ENCODE measurements around the gene CEP85L.

CEP85L gene

GRCh38 chr6:118618676-118619377, 32.6 kb downstream of the CEP85L start:
- DNase-seq: peak; percentile 67

- no peak for DNase-seq
These were observed 34.0 kb downstream of the CEP85L start for GRCh38 chr6:118617417-118617816.

GRCh38 chr6:118611334-118611733, 40.1 kb downstream of the CEP85L start:
- DNase-seq: no peak

- DNase-seq: no peak
These were observed 44.5 kb downstream of the CEP85L start for GRCh38 chr6:118606858-118607257.

- DNase-seq: no peak
These were observed 45.1 kb downstream of the CEP85L start for GRCh38 chr6:118606268-118606667.

GRCh38 chr6:118603372-118603771, 48.0 kb downstream of the CEP85L start:
- no peak for DNase-seq

GRCh38 chr6:118602300-118602699, 49.1 kb downstream of the CEP85L start:
- no peak for DNase-seq

GRCh38 chr6:118598324-118598723, 53.1 kb downstream of the CEP85L start:
- no peak for DNase-seq

- no peak for DNase-seq
These were observed 53.8 kb downstream of the CEP85L start for GRCh38 chr6:118597636-118598035.

- no peak for DNase-seq
These were observed 54.5 kb downstream of the CEP85L start for GRCh38 chr6:118596774-118597320.

GRCh38 chr6:118594877-118595276, 56.5 kb downstream of the CEP85L start:
- peak; percentile 11 for DNase-seq

- no peak for DNase-seq
These were observed 59.5 kb downstream of the CEP85L start for GRCh38 chr6:118591897-118592296.

- DNase-seq: no peak
These were observed 61.6 kb downstream of the CEP85L start for GRCh38 chr6:118589649-118590365.

- DNase-seq: no peak
These were observed 62.2 kb downstream of the CEP85L start for GRCh38 chr6:118589186-118589585.

GRCh38 chr6:118588626-118589025, 62.8 kb downstream of the CEP85L start:
- DNase-seq: no peak

GRCh38 chr6:118586746-118587485, 64.5 kb downstream of the CEP85L start:
- no peak for DNase-seq

GRCh38 chr6:118584911-118585310, 66.5 kb downstream of the CEP85L start:
- no peak for DNase-seq

- DNase-seq: peak; percentile 82
These were observed 69.9 kb downstream of the CEP85L start for GRCh38 chr6:118581489-118581959.

- peak; percentile 70 for DNase-seq
These were observed 70.6 kb downstream of the CEP85L start for GRCh38 chr6:118580585-118581419.

- no peak for DNase-seq
These were observed 71.6 kb downstream of the CEP85L start for GRCh38 chr6:118579786-118580185.

GRCh38 chr6:118578617-118579016, 72.8 kb downstream of the CEP85L start:
- no peak for DNase-seq

- no peak for DNase-seq
These were observed 73.4 kb downstream of the CEP85L start for GRCh38 chr6:118577972-118578371.

All from suppressor macrophage treated with lipopolysaccharide for 4 hours (primary cell).